WTC11 (cell line): ENCODE results near the gene SESN2. TPM values are rescaled to one million over a fixed set of nuclear protein-coding genes. Genes with fewer than 3 reads are reported as not detected.

Experiments
- ATAC-seq: fragments of 200-7000 bp; cut with Tn5 transposase; 2 replicates; pipeline ENCODE4 v1.10.0; 2021; ENCODE audit warnings: mild to moderate bottlenecking, moderate library complexity
- CTCF ChIA-PET: fragments of 300-600 bp; sonication (Branson Sonifier 250); formaldehyde crosslinking; loops from one replicate; lab custom pipeline; 2021; ENCODE audit warnings: antibody characterized with exemption; lab: Charles Lee
- POLR2A ChIA-PET: fragments of 350-600 bp; sonication (Branson Sonifier 250); formaldehyde crosslinking; loops from one replicate; lab custom pipeline; 2021; ENCODE audit warnings: antibody characterized with exemption; lab: Charles Lee
- DNase-seq: peaks from one replicate; pipeline ENCODE4 v3.0.0; 2021; ENCODE audit warnings: low spot score
- H3K27ac Mint-ChIP-seq: 2 replicates; pipeline ENCODE4 v1.8.0; 2021; ENCODE audit warnings: mixed read lengths
- H3K27me3 Mint-ChIP-seq: 2 replicates; pipeline ENCODE4 v1.8.0; 2021; ENCODE audit warnings: low read depth, mild to moderate bottlenecking, moderate library complexity, mixed read lengths
- H3K36me3 Mint-ChIP-seq: 2 replicates; pipeline ENCODE4 v1.8.0; 2021; ENCODE audit warnings: mixed read lengths
- H3K4me1 Mint-ChIP-seq: 2 replicates; pipeline ENCODE4 v1.8.0; 2022; ENCODE audit warnings: mixed read lengths
- H3K4me3 Mint-ChIP-seq: 2 replicates; pipeline ENCODE4 v1.8.0; 2021; ENCODE audit warnings: mild to moderate bottlenecking, moderate library complexity, mixed read lengths
- H3K9me3 Mint-ChIP-seq: 2 replicates; pipeline ENCODE4 v1.8.0; 2021; ENCODE audit warnings: mixed read lengths
- EMX1 ChIP-seq: fragments of 250-450 bp; sonication (Bioruptor Pico); IDR thresholded peaks from 2 replicates; pipeline ENCODE4 v1.8.0; 2021; ENCODE audit warnings: mild to moderate bottlenecking
- ETV6 ChIP-seq: sonication (generic); formaldehyde crosslinking; IDR thresholded peaks from 2 replicates; pipeline ENCODE4 v1.8.1; 2022; ENCODE audit warnings: mild to moderate bottlenecking, missing genetic modification reagents
- FOXJ3 ChIP-seq: sonication (generic); formaldehyde crosslinking; IDR thresholded peaks from 2 replicates; pipeline ENCODE4 v1.9.0; 2021; ENCODE audit warnings: missing genetic modification reagents, mild to moderate bottlenecking, borderline replicate concordance
- GTF2I ChIP-seq: fragments of 250-450 bp; sonication (Bioruptor Pico); conservative IDR thresholded peaks from 2 replicates; pipeline ENCODE4 v1.4.0; 2021; ENCODE audit warnings: mild to moderate bottlenecking
- JAZF1 ChIP-seq: fragments of 250-450 bp; sonication (Bioruptor Pico); IDR thresholded peaks from 2 replicates; pipeline ENCODE4 v1.9.0; 2021; ENCODE audit warnings: moderate library complexity, mild to moderate bottlenecking, inconsistent platforms
- MXD4 ChIP-seq: fragments of 250-450 bp; sonication (Bioruptor Pico); IDR thresholded peaks from 2 replicates; pipeline ENCODE4 v1.8.0; 2021; ENCODE audit warnings: mild to moderate bottlenecking, moderate library complexity, borderline replicate concordance
- MYBL2 ChIP-seq: sonication (generic); formaldehyde crosslinking; IDR thresholded peaks from 2 replicates; pipeline ENCODE4 v1.8.1; 2023; ENCODE audit warnings: mild to moderate bottlenecking, moderate library complexity, missing genetic modification reagents
- NR1H2 ChIP-seq: sonication (generic); formaldehyde crosslinking; IDR thresholded peaks from 2 replicates; pipeline ENCODE4 v1.9.0; 2021; ENCODE audit warnings: mild to moderate bottlenecking, moderate library complexity, missing genetic modification reagents
- NR3C1 ChIP-seq: sonication (generic); formaldehyde crosslinking; conservative IDR thresholded peaks from 2 replicates; pipeline ENCODE4 v1.8.1; 2023; ENCODE audit warnings: low read depth, mild to moderate bottlenecking, missing genetic modification reagents
- RORB ChIP-seq: fragments of 250-450 bp; sonication (Bioruptor Pico); IDR thresholded peaks from 2 replicates; pipeline ENCODE4 v1.9.0; 2021; ENCODE audit warnings: mild to moderate bottlenecking
- TEAD1 ChIP-seq: sonication (generic); formaldehyde crosslinking; IDR thresholded peaks from 2 replicates; pipeline ENCODE4 v1.8.0; 2022; ENCODE audit warnings: mild to moderate bottlenecking, missing genetic modification reagents
- ZNF232 ChIP-seq: sonication (generic); formaldehyde crosslinking; IDR thresholded peaks from 2 replicates; pipeline ENCODE4 v1.8.0; 2022; ENCODE audit warnings: mild to moderate bottlenecking, missing genetic modification reagents
- total RNA-seq: library from RNA; stranded (reverse); gene quantifications from 3 replicates; pipeline ENCODE4 v1.2.3, GENCODE V29; 2021
- TF ChIP-seq, protein P1 (sequence below): fragments of 250-450 bp; sonication (Bioruptor Pico); IDR thresholded peaks from 2 replicates; pipeline ENCODE4 v1.9.0; 2021; ENCODE audit warnings: moderate library complexity, mild to moderate bottlenecking, inconsistent platforms, borderline replicate concordance
- TF ChIP-seq, protein P2 (sequence below): fragments of 200-600 bp; IDR thresholded peaks from 2 replicates; pipeline ENCODE4 v1.8.0; 2022; ENCODE audit warnings: antibody characterized with exemption
- TF ChIP-seq, protein P3 (sequence below): sonication (generic); formaldehyde crosslinking; IDR thresholded peaks from 2 replicates; pipeline ENCODE4 v1.8.0; 2022; ENCODE audit warnings: mild to moderate bottlenecking, missing genetic modification reagents
- TF ChIP-seq, protein P4 (sequence below): sonication (generic); formaldehyde crosslinking; IDR thresholded peaks from 2 replicates; pipeline ENCODE4 v1.8.0; 2022; ENCODE audit warnings: mild to moderate bottlenecking, missing genetic modification reagents
- TF ChIP-seq, protein P5 (sequence below): sonication (generic); formaldehyde crosslinking; IDR thresholded peaks from 2 replicates; pipeline ENCODE4 v1.8.0; 2022; ENCODE audit warnings: mild to moderate bottlenecking, missing genetic modification reagents
- TF ChIP-seq, protein P6 (sequence below): sonication (generic); formaldehyde crosslinking; IDR thresholded peaks from 2 replicates; pipeline ENCODE4 v1.8.1; 2023; ENCODE audit warnings: mild to moderate bottlenecking, missing genetic modification reagents, moderate library complexity
- TF ChIP-seq, protein P7 (sequence below): sonication (generic); formaldehyde crosslinking; IDR thresholded peaks from 2 replicates; pipeline ENCODE4 v1.8.1; 2022; ENCODE audit warnings: low read depth, mild to moderate bottlenecking, moderate library complexity, missing genetic modification reagents, borderline replicate concordance

SESN2 gene
- total RNA-seq, 1 experiment from 2014 or later = 38.1 TPM

DNA sequence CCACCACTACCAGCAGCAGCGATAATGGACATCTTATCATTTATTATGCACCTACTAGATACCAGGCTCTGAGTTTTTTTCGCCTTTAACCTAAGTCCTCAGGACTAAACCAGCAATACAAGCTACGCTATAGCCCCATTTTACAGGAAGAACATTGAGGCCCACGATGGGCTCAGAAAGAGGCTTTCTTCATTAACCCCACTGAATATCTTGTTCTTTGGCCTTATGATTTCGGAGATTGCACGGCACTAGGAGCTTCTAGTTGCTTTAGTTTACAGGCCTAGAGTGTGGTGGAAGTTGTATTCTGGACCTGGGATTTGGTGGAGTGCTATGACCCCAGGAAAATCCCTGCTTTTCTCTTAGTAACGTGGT lies 1.5 kb downstream of the SESN2 start:
- no peaks in the 10 kb centered on the region for H3K9me3 Mint-ChIP-seq
- ChIA-PET CTCF (interaction anchor here (1.2 to 8.0 kb wide), 2 partner anchors 12 to 99 kb away, joined by 3 to 79 read pairs; no protein-coding TSS in a partner anchor), POLR2A (interaction anchor here (0.5 to 2.7 kb wide), 3 partner anchors 12 to 68 kb away, joined by 5 to 19 read pairs (median 7); partner anchors contain the start of gene MED18)

DNA sequence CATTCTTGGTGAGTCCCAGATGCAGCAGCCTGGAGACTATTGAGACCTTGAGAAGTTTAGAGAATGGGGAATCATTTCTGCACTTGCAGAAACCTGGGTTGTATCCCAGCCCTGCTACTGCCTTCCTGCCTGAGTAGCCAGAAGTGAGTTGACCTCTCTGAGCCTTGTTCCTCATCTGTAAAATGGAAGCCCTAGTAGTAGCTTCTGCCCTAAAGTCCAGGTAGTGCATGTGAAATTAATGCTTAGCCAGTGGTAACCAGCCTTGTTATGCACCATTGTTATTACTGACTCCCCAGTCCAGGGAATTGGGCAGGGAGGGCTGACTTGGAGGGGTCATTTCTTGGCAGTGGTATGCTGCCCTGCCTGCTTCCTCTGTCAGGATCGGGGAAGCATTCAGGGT lies 5.6 kb downstream of the SESN2 start:
- no peaks in the 10 kb centered on the region for H3K9me3 Mint-ChIP-seq
- H3K27ac Mint-ChIP-seq = peak overlapping the region; percentile 82
- TF ChIP-seq, protein P1, sequence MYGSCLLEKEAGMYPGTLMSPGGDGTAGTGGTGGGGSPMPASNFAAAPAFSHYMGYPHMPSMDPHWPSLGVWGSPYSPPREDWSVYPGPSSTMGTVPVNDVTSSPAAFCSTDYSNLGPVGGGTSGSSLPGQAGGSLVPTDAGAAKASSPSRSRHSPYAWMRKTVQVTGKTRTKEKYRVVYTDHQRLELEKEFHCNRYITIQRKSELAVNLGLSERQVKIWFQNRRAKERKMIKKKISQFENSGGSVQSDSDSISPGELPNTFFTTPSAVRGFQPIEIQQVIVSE (CRISPR knock-in tag) = no peak
- TF ChIP-seq RORB (no peak), FOXJ3 (CRISPR knock-in tag) (no peak), TEAD1 (CRISPR knock-in tag) (no peak), NR3C1 (CRISPR knock-in tag) (no peak), NR1H2 (no peak), ETV6 (CRISPR knock-in tag) (no peak), JAZF1 (CRISPR knock-in tag) (no peak), MXD4 (CRISPR knock-in tag) (no peak), EMX1 (CRISPR knock-in tag) (no peak), MYBL2 (CRISPR knock-in tag) (no peak)
- TF ChIP-seq, protein P2, sequence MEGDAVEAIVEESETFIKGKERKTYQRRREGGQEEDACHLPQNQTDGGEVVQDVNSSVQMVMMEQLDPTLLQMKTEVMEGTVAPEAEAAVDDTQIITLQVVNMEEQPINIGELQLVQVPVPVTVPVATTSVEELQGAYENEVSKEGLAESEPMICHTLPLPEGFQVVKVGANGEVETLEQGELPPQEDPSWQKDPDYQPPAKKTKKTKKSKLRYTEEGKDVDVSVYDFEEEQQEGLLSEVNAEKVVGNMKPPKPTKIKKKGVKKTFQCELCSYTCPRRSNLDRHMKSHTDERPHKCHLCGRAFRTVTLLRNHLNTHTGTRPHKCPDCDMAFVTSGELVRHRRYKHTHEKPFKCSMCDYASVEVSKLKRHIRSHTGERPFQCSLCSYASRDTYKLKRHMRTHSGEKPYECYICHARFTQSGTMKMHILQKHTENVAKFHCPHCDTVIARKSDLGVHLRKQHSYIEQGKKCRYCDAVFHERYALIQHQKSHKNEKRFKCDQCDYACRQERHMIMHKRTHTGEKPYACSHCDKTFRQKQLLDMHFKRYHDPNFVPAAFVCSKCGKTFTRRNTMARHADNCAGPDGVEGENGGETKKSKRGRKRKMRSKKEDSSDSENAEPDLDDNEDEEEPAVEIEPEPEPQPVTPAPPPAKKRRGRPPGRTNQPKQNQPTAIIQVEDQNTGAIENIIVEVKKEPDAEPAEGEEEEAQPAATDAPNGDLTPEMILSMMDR = no peak
- TF ChIP-seq, protein P3, sequence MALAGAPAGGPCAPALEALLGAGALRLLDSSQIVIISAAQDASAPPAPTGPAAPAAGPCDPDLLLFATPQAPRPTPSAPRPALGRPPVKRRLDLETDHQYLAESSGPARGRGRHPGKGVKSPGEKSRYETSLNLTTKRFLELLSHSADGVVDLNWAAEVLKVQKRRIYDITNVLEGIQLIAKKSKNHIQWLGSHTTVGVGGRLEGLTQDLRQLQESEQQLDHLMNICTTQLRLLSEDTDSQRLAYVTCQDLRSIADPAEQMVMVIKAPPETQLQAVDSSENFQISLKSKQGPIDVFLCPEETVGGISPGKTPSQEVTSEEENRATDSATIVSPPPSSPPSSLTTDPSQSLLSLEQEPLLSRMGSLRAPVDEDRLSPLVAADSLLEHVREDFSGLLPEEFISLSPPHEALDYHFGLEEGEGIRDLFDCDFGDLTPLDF = no peak
- TF ChIP-seq, protein P4, sequence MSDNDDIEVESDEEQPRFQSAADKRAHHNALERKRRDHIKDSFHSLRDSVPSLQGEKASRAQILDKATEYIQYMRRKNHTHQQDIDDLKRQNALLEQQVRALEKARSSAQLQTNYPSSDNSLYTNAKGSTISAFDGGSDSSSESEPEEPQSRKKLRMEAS (CRISPR knock-in tag) = no peak
- TF ChIP-seq, protein P5, sequence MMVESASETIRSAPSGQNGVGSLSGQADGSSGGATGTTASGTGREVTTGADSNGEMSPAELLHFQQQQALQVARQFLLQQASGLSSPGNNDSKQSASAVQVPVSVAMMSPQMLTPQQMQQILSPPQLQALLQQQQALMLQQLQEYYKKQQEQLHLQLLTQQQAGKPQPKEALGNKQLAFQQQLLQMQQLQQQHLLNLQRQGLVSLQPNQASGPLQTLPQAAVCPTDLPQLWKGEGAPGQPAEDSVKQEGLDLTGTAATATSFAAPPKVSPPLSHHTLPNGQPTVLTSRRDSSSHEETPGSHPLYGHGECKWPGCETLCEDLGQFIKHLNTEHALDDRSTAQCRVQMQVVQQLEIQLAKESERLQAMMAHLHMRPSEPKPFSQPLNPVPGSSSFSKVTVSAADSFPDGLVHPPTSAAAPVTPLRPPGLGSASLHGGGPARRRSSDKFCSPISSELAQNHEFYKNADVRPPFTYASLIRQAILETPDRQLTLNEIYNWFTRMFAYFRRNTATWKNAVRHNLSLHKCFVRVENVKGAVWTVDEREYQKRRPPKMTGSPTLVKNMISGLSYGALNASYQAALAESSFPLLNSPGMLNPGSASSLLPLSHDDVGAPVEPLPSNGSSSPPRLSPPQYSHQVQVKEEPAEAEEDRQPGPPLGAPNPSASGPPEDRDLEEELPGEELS = no peak
- TF ChIP-seq, protein P6, sequence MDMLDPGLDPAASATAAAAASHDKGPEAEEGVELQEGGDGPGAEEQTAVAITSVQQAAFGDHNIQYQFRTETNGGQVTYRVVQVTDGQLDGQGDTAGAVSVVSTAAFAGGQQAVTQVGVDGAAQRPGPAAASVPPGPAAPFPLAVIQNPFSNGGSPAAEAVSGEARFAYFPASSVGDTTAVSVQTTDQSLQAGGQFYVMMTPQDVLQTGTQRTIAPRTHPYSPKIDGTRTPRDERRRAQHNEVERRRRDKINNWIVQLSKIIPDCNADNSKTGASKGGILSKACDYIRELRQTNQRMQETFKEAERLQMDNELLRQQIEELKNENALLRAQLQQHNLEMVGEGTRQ = no peak
- H3K36me3 Mint-ChIP-seq = peaks cover 7% of the 10 kb centered on the region
- DNase-seq (no peak), ATAC-seq (no peak)
- no peaks in the 10 kb centered on the region for H3K27me3 Mint-ChIP-seq
- POLR2A ChIA-PET = interaction anchor here (0.7 to 1.2 kb wide), 2 partner anchors 17 to 24 kb away, joined by 3 to 5 read pairs; no protein-coding TSS in a partner anchor
- no peak overlapping the region for H3K4me3 Mint-ChIP-seq
- H3K4me1 Mint-ChIP-seq = peaks cover 55% of the 10 kb centered on the region
- CTCF ChIA-PET = interaction anchor here (1.3 to 3.4 kb wide), 2 partner anchors 9 to 16 kb away, joined by 3 to 29 read pairs; no protein-coding TSS in a partner anchor

More for the DNA sequence above, 1.5 kb downstream of the SESN2 start:
- Mint-ChIP-seq H3K36me3 (peaks cover 3% of the 10 kb centered on the region; the same call in 1 of the 2 replicates), H3K4me3 (peak overlapping the region; percentile 79), H3K4me1 (peaks cover 45% of the 10 kb centered on the region), H3K27ac (peak overlapping the region; percentile 33; the same call in 1 of the 2 replicates), H3K27me3 (no peaks in the 10 kb centered on the region; the same call in 1 of the 2 replicates)
- DNase-seq (no peak), ATAC-seq (no peak)
- TF ChIP-seq, protein P7, sequence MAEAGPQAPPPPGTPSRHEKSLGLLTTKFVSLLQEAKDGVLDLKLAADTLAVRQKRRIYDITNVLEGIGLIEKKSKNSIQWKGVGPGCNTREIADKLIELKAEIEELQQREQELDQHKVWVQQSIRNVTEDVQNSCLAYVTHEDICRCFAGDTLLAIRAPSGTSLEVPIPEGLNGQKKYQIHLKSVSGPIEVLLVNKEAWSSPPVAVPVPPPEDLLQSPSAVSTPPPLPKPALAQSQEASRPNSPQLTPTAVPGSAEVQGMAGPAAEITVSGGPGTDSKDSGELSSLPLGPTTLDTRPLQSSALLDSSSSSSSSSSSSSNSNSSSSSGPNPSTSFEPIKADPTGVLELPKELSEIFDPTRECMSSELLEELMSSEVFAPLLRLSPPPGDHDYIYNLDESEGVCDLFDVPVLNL = no peak
- TF ChIP-seq GTF2I (peak; percentile 82), ZNF232 (no peak)
- TF ChIP-seq, protein P6 = no peak
